Mammary epithelial cell (primary cell): ENCODE measurements around the gene SNX25.

Experiments used
- CTCF ChIP-seq, 2 donors: IDR thresholded peaks in 1 of 2; conservative IDR thresholded peaks in 1 of 2; 2 replicates each; pipeline ENCODE4 v1.5.1; 2011 to 2012; ENCODE audit warnings: inconsistent platforms in 2 of 2, low read length in 2 of 2, mild to moderate bottlenecking in 2 of 2, control low read depth in 1 of 2, low read depth in 1 of 2; ENCODE audit not compliant: insufficient read depth in 1 of 2; ENCODE audit errors: extremely low read depth in 1 of 2
- EZH2 ChIP-seq: IDR thresholded peaks from 2 replicates; pipeline ENCODE4 v1.6.1; 2012; ENCODE audit warnings: low read length, inconsistent platforms, borderline replicate concordance

GRCh38 chr4:185298728-185299430, 89.5 kb downstream of the SNX25 start:
- TF ChIP-seq CTCF (conservative IDR thresholded peaks at IDR 0.05 in 1 of 2, IDR thresholded peaks at IDR 0.05 in 1 of 2; ENCODE audit: extremely low read depth in 1 of 2, insufficient read depth in 1 of 2, low read depth in 1 of 2, low read length in 2 of 2) (no peak), EZH2 (no peak)
